ENCODE results near the gene RAPGEF6.
"Not testable (repeated sequence)": the region's sequence is repeated elsewhere in the genome, so short reads cannot be mapped to it uniquely, and the experiment has no call there.

RAPGEF6 gene

DNA sequence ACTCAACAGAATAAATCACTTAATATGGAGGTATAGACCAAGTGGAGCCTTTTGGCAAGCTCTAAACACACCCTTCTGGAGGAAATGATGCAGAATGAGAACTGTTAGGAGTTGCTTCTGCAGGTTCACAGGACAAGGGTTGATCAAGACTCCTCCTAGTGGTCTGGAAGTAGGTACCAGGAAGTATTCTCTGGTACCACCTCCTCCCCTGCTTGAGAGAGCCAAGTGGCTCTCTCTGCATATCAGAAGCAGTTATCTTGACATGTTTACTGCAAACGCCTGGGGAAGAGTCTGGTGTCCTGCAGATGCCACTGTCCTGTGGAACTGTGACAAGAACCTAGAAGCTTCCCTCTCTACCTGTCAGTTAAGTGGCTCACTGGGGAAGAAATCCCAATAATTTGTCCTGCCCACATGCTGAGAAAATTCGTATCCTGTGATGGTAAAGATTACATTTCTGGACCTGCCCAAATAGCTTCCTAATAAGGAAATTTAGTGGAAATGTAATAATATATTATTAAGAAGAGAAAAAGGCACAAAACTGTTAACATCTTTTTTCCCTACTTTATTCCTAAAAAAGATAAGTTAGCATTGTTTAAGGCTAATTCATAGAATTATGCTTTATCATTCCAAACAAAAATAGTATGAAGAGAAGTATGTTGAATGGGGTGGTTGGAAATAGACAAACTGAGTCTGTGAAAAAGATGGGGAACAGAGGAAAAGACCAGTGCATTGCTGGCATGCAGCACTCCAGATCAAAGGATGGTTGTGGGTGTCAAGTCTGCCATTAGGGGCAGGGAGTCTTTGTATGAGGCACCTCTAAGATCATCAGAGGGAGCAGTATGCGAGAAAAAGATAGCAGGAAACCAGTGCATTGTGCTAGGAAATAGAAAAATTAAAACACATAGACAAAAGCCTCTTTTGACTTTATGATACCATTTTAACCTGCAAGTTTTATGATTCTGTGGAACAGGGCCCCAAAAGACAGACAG is 252.3 kb downstream of the RAPGEF6 start:
- peak; percentile 93 for DNase-seq

DNA sequence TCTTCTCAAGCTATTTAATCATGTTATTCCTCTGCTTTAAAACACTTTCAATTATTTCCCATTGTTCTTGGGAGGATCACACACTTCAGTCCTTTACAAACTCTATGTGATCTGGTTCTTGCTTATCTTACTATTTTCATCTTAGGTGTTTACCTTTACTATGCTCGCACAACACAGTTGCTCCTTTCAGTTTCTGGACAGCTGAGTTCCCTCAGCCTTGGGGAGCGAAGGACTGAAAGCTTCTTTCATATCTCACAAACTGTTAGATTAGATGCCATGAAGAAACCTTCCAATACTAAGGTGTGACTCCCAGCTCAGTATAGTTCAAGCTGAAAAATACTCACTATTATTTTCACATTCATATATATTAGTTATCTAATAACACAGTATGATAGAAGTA is 253.3 kb downstream of the RAPGEF6 start:
- DNase-seq, result no peak

DNA sequence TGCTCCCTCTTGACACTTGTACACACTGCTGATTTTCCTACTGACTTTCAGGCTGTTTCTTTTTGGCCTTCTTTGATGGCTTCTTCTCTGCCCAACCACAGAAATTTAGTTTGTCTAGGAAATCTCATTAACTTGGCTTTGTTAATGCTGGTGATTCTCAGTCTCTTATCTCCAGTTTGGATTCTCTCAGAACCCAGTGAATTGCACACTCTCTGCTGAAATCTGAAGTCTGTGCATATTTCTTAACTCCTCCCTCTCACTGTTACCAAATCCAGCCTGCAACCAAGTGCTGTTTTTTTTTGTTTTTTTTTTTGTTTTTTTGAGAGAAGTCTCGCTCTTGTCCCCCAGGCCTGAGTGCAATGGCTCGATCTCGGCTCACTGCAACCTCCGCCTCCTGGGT is 254.0 kb downstream of the RAPGEF6 start:
- no peak for DNase-seq

DNA sequence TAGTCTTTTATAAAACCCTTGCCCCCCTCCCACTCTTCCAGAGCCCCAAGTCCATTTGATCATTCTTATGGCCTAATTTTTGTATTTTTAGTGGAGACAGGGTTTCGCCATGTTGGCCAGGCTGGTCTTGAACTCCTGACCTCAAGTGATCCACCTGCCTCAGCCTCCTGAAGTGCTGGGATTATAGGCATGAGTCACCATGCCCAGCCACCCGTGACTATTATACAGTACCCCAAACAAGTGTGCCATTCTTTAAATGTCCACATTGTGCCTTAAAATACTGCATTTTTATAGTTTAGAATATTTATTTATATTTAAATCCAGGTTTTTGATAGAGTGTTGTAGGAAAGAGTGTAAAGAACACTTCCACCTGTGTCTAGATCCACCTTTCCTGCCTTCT is 254.8 kb downstream of the RAPGEF6 start:
- not testable (repeated sequence) for DNase-seq

DNA sequence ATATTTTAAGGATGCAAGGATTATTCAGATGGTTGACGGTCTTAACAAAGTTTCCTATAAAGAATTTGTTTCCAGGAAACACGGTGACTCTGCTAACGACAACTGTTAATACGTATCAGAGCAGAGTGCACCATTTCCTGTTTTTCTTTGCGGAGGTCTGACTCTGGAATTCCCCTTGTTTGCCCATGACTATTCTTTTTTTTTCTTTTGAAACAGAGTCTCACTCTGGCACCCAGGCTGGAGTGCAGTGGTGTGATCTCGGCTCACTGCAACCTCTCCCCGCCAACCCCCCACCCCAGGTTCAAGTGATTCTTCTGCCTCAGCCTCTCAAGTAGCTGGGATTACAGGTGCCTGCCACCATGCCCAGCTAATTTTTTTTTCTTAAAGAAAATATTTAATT is 255.3 kb downstream of the RAPGEF6 start:
- DNase-seq, result peak; percentile 87

DNA sequence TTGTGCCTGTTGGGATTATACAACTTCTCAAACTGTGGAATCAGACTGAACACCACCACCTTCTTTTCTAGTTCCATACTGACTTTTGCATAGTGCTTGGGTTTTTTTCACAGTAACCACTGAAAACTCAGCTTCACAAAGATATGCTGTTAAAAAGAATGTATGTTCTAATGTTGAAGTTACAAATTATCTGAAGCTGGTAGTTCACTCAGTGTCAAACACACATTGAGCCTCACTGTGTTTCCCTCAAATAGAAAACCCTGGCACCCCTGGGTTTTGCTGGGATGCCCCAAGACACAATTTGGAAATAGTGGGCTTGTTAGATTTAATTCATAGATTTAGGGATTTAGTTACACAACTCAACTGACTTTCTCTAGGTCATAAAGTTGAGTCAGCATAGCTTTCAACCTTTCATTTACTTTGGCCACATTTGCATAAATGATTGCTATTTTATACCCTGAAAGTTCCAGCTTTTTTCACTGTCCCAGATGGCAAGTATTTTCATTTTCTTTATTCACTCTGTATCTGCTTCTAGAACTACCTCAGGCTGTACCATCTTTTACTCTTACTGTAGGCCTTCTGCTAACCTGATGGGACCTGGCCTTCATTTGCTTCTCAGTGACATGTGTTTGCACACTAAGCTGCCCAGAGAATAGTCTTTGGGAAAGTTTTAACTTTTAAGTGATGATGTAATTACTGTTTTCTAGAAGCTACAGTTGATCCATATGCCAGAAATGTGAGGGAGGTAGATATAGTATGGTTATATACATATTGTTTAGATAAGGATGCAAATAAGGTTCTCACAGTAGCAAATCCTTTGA is 256.1 kb downstream of the RAPGEF6 start:
- no peak for DNase-seq

DNA sequence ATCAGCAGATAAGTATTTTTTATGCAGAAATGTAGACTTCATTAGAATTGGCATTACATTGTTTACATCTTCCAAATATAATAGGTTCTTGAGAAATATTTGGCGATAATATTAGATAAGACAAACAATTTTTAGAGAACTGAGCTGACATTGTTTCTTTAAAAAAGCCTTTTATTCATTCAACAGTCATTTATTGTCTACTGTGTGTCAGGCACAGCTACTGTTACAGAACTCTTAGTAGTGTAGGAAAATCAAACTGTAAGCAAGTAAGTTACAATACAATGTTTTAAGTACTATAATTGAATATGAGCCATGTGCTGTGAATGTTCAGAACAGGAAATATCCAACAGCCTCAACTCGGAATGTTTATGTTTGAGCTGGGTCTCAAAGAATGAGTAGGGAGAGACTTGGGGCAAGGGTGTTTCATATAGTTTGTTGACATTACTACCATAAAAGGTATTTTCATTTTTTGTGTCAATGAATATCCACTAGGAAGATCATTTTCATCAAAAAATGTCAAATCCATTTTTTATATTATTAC is 257.2 kb downstream of the RAPGEF6 start:
- no peak for DNase-seq

DNA sequence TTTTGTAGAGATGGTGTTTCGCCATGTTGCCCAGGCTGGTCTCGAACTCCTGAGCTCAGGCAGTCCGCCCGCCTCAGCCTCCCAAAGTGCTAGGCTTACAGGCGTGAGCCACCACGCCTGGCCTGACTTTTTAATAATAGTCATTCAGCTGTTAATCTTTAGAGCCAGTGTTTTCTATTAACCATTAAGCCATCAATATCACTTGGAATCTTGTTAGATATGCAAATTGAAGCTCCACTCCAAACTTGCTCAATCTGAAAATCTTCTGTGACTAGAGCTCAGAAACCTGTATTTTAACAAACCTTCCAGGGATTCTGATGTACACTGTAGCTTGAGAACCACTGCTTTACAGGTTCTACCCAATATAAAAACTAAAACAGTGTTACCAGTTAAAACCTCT is 257.7 kb downstream of the RAPGEF6 start:
- no peak for DNase-seq

DNA sequence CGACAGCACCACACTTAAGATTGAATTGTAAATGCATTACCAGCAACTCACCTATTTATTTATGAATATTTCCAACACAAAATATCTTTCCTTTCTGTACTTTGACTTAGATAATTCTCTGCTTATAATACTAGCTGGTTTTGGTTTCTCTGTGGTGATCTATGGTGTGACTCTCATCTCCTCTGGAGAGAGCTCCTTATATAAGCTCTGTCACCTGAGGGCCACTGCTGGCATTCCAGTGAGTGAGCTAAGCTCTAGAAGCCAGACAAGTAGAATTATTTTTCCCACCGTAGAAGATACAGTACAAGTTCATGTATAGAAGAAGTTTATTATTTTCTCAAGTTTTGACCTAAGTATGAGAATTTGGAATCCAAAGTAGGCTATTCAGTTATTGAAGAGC is 259.7 kb downstream of the RAPGEF6 start:
- no peak for DNase-seq

Measured in activated CD4-positive, alpha-beta T cell treated with anti-CD3 and anti-CD28 coated beads, Interleukin-2, amount 50 U/mL, for 16 hours (primary cell).